ENCODE data around the gene NF1. TPM values are rescaled to one million over a fixed set of nuclear protein-coding genes. Genes with fewer than 3 reads are reported as not detected.
"Not testable (repeated sequence)": the region's sequence is repeated elsewhere in the genome, so short reads cannot be mapped to it uniquely, and the experiment has no call there.

The NF1 gene
- polyA plus RNA-seq, 6 donors from 2014 or later = 4.8 to 10.2 (median 8.3) TPM

- H3K27ac Mint-ChIP-seq = peak overlapping the region; percentile 40 to 97 (median 96)
- H3K36me3 Mint-ChIP-seq = no peaks in the 10 kb centered on the region
- no peaks in the 10 kb centered on the region for H3K9me3 Mint-ChIP-seq
- H3K4me1 Mint-ChIP-seq = peaks cover 11 to 19% (median 11%) of the 10 kb centered on the region in 3 donors
- DNase-seq (peak; percentile 14), ATAC-seq (ENCODE audit: low read depth in 2 of 2) (peak; percentile 13 to 22)
- peak overlapping the region; percentile 90 to 97 (median 95) for H3K4me3 Mint-ChIP-seq
- no peaks in the 10 kb centered on the region for H3K27me3 Mint-ChIP-seq
Observed at GRCh38 chr17:31095236-31096105, 694 bp downstream of the NF1 start.

- H3K36me3 Mint-ChIP-seq = no peaks in the 10 kb centered on the region
- peaks cover 11 to 19% (median 11%) of the 10 kb centered on the region in 3 donors for H3K4me1 Mint-ChIP-seq
- no peak for ATAC-seq (ENCODE audit: low read depth in 2 of 2)
- H3K27me3 Mint-ChIP-seq = no peaks in the 10 kb centered on the region
- peak overlapping the region in 5 of 6 donors; percentile 24 to 97 (median 96) for H3K27ac Mint-ChIP-seq
- H3K4me3 Mint-ChIP-seq = peak overlapping the region; percentile 90 to 97 (median 95)
- no peak for DNase-seq
- H3K9me3 Mint-ChIP-seq = no peaks in the 10 kb centered on the region
Observed at GRCh38 chr17:31096106-31096436, 1.3 kb downstream of the NF1 start.

DNA sequence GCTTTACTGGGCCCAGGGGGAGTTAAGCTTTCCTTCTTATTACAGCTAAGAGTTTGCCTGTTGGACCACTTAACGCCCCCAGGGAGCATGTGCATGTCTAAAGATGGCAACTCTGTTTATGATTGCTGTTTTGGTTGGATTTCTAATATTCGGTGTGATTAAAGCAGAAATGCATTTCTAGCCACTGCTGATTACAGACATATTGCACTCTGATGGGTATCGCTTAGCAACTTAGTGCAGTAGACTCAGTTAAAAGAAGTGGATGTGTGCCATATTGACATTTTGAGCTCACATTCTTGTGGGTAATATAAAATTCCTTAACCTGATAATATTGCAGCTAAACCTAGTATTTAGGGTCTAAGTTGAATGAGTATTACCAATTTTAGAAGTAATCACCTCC lies 4.2 kb downstream of the NF1 start:
- Mint-ChIP-seq H3K9me3 (no peaks in the 10 kb centered on the region), H3K4me1 (peaks cover 13 to 16% (median 15%) of the 10 kb centered on the region in 3 donors), H3K27ac (no peak overlapping the region), H3K4me3 (no peak overlapping the region), H3K27me3 (no peaks in the 10 kb centered on the region), H3K36me3 (no peaks in the 10 kb centered on the region)
- ATAC-seq (ENCODE audit: low read depth in 2 of 2) (no peak), DNase-seq (no peak)

DNA sequence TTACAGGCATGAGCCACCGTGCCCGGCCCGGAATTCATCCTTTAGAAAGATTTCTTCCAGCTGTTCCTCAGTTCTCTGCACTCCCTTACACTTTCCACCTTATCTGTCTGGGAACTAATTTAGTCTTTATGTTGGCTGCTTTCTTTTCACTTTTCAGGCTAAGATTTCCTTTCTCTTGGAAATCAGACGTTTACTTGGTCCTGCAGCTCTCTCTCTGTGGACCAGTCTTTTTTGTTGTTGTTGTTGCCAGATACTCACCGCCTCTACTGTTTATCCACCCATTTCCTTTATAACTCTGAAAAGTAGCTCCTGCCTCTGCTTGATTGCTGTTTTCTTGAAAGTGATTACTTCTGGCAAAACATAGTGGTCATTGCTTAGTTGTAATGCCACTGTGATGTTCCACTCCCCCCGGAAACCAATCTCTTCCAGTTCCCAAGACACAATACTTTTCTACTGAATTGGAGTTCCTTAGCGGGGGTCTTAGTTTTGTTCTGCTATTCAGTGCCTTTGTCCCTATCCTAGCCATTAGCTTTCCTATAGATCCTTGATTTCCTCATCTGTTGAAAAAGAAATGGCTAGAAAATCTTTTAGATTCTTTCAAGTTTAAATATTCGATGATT lies 6.2 kb downstream of the NF1 start:
- Mint-ChIP-seq H3K4me3 (no peak overlapping the region), H3K27ac (no peak overlapping the region), H3K27me3 (no peaks in the 10 kb centered on the region), H3K9me3 (no peaks in the 10 kb centered on the region), H3K4me1 (peaks cover 9 to 12% (median 12%) of the 10 kb centered on the region in 3 donors), H3K36me3 (no peaks in the 10 kb centered on the region)
- DNase-seq (no peak), ATAC-seq (ENCODE audit: low read depth in 2 of 2) (no peak)

DNA sequence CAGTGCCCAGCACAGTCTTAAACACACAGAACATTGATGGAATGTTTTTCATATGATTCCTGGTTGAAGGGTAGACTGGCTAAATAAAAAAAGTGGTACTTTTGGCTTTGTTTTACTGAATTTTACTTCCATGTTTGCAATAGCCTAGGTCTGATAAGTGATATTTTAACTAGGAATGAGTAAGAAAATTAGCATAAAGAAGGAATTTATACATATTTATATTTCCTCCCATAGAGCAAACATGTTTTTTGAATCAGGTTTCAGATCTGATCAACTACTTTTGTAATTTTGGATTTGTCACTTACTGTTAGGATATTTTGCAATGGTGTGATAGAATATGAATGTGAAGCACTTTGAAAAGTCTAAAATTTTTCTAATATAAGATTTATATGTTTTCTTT lies 7.2 kb downstream of the NF1 start:
- no peak overlapping the region for H3K27ac Mint-ChIP-seq
- H3K4me1 Mint-ChIP-seq = peaks cover 2 to 6% (median 5%) of the 10 kb centered on the region in 3 donors
- no peaks in the 10 kb centered on the region for H3K36me3 Mint-ChIP-seq
- no peaks in the 10 kb centered on the region for H3K9me3 Mint-ChIP-seq
- no peaks in the 10 kb centered on the region for H3K27me3 Mint-ChIP-seq
- peak overlapping the region in 1 of 8 donors; percentile 59 for H3K4me3 Mint-ChIP-seq
- DNase-seq (no peak), ATAC-seq (ENCODE audit: low read depth in 2 of 2) (no peak)

- Mint-ChIP-seq H3K36me3 (no peaks in the 10 kb centered on the region), H3K9me3 (no peaks in the 10 kb centered on the region), H3K27me3 (no peaks in the 10 kb centered on the region), H3K27ac (no peak overlapping the region), H3K4me1 (peaks cover 2 to 14% (median 5%) of the 10 kb centered on the region in 3 donors), H3K4me3 (no peak overlapping the region)
- no peak for DNase-seq
- no peak for ATAC-seq (ENCODE audit: low read depth in 2 of 2)
Observed at GRCh38 chr17:31105991-31106390, 11.2 kb downstream of the NF1 start.

- Mint-ChIP-seq H3K27me3 (no peaks in the 10 kb centered on the region), H3K4me1 (peaks cover 0 to 12% (median 2%) of the 10 kb centered on the region in 3 donors), H3K36me3 (no peaks in the 10 kb centered on the region), H3K4me3 (no peak overlapping the region), H3K9me3 (no peaks in the 10 kb centered on the region), H3K27ac (peak overlapping the region in 2 of 6 donors; percentile 5 to 90)
- DNase-seq (no peak), ATAC-seq (ENCODE audit: low read depth in 2 of 2) (no peak)
Observed at GRCh38 chr17:31111183-31111582, 16.4 kb downstream of the NF1 start.

DNA sequence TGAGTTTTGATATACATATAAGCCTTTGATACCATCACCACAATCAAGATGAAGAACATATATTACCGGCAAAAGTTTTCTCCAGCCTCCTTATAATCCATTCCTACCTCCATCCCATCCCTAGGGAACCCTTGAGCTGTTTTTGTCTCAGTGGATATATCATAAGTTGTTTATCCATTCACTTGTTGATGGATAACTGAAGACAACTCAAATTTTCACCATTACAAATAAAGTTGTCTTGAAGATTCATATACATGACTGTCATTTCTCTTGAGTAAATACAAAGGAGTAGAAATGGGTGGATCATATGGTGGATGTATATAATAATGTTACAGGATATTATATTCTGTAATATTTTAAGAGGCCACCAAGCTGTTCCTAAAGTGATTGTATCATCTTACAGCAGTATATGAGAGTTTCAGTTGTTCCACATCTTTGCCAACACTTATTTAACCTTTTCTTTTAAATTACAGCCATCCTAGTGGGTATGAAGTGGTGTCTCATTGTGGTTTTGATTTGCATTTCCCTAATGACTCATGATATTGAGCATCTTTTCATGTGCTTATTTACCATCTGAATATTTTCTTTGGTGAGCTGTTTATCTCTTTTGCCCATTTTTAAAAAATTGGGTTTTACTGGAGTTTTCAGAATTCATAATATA lies 17.4 kb downstream of the NF1 start:
- DNase-seq (no peak), ATAC-seq (ENCODE audit: low read depth in 2 of 2) (no peak)
- Mint-ChIP-seq H3K27ac (no peak overlapping the region), H3K27me3 (no peaks in the 10 kb centered on the region), H3K9me3 (no peaks in the 10 kb centered on the region), H3K4me1 (peaks cover 0 to 12% (median 2%) of the 10 kb centered on the region in 3 donors), H3K36me3 (no peaks in the 10 kb centered on the region), H3K4me3 (no peak overlapping the region)

- H3K36me3 Mint-ChIP-seq; H3K9me3 Mint-ChIP-seq; H3K27ac Mint-ChIP-seq; ATAC-seq (ENCODE audit: low read depth in 2 of 2); H3K27me3 Mint-ChIP-seq; DNase-seq: not testable (repeated sequence)
- Mint-ChIP-seq H3K4me1 (peaks cover 0 to 12% (median 2%) of the 10 kb centered on the region in 3 donors), H3K4me3 (peak overlapping the region in 1 of 8 donors; percentile 51)
Observed at GRCh38 chr17:31113368-31113767, 18.6 kb downstream of the NF1 start.

DNA sequence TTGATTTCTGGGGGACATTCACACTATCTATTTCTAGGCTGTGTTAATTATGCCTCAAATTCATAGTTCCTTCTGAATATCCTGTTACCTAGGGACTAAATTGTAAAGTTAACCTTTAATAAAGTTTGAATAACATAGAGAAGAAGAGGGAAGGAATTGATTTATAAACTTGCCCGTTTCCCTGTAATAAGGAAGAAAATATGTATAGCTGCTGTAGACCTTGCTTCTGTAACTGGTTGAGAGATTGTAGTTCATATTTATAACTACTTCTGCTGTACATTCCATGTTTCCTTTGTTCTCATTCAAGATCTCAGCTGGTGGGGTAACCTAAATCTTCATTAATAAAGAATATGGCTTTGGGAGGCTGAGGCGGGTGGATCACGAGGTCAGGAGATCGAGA lies 19.2 kb downstream of the NF1 start:
- Mint-ChIP-seq H3K36me3 (no peaks in the 10 kb centered on the region), H3K4me3 (no peak overlapping the region), H3K27ac (peak overlapping the region in 1 of 6 donors; percentile 26), H3K9me3 (no peaks in the 10 kb centered on the region), H3K27me3 (no peaks in the 10 kb centered on the region), H3K4me1 (peaks cover 0 to 12% (median 2%) of the 10 kb centered on the region in 3 donors)
- no peak for DNase-seq
- ATAC-seq (ENCODE audit: low read depth in 2 of 2) = no peak

- DNase-seq = no peak
- Mint-ChIP-seq H3K4me3 (no peak overlapping the region), H3K9me3 (no peaks in the 10 kb centered on the region), H3K27ac (no peak overlapping the region), H3K36me3 (no peaks in the 10 kb centered on the region), H3K4me1 (peaks cover 0 to 6% (median 6%) of the 10 kb centered on the region in 3 donors), H3K27me3 (no peaks in the 10 kb centered on the region)
- no peak for ATAC-seq (ENCODE audit: low read depth in 2 of 2)
Observed at GRCh38 chr17:31114956-31115555, 20.3 kb downstream of the NF1 start.

GRCh38 chr17:31116167-31116566 lies 21.4 kb downstream of the NF1 start:
- peaks cover 0 to 8% (median 4%) of the 10 kb centered on the region in 3 donors for H3K4me1 Mint-ChIP-seq
- no peak for DNase-seq

GRCh38 chr17:31122746-31123145 lies 28.0 kb downstream of the NF1 start:
- ATAC-seq (ENCODE audit: low read depth in 2 of 2) (no peak), DNase-seq (no peak)
- H3K4me1 Mint-ChIP-seq = peaks cover 0 to 6% (median 4%) of the 10 kb centered on the region in 3 donors
- H3K9me3 Mint-ChIP-seq = no peaks in the 10 kb centered on the region
- no peak overlapping the region for H3K4me3 Mint-ChIP-seq
- H3K27me3 Mint-ChIP-seq = no peaks in the 10 kb centered on the region
- no peak overlapping the region for H3K27ac Mint-ChIP-seq
- H3K36me3 Mint-ChIP-seq = no peaks in the 10 kb centered on the region

More at GRCh38 chr17:31116167-31116566, 21.4 kb downstream of the NF1 start:
- H3K4me3 Mint-ChIP-seq = no peak overlapping the region
- H3K36me3 Mint-ChIP-seq = no peaks in the 10 kb centered on the region
- H3K27me3 Mint-ChIP-seq = no peaks in the 10 kb centered on the region
- no peak for ATAC-seq (ENCODE audit: low read depth in 2 of 2)
- H3K9me3 Mint-ChIP-seq = no peaks in the 10 kb centered on the region
- peak overlapping the region in 1 of 6 donors; percentile 78 for H3K27ac Mint-ChIP-seq

Data from naive B cell (primary cell).